22Rv1 (cell line): ENCODE measurements around the gene GALNS.

Experiments
- CTCF ChIP-seq: fragments of 450-650 bp; IDR thresholded peaks from 2 replicates; pipeline ENCODE4 v1.5.1; 2017; ENCODE audit warnings: mild to moderate bottlenecking
- ZFX ChIP-seq: fragments of 450-650 bp; IDR thresholded peaks from 2 replicates; pipeline ENCODE4 v1.6.1; 2017; ENCODE audit warnings: antibody characterized with exemption, borderline replicate concordance

- TF ChIP-seq CTCF (peak; percentile 25), ZFX (no peak)
Measured at GRCh38 chr16:88784074-88784855, 72.5 kb downstream of the GALNS start.
